SKM-1 (cell line): ENCODE results near the gene VPS26C.
A peak's percentile ranks its signal among the peaks of the same experiment; 100 is the strongest.
"Not testable (repeated sequence)": the region's sequence is repeated elsewhere in the genome, so short reads cannot be mapped to it uniquely, and the experiment has no call there.

ENCODE experiments used
- DNase-seq: peaks from one replicate; lab custom pipeline; 2025; ENCODE audit not compliant: unreplicated experiment; lab: John Stamatoyannopoulos, UW

VPS26C gene

DNA sequence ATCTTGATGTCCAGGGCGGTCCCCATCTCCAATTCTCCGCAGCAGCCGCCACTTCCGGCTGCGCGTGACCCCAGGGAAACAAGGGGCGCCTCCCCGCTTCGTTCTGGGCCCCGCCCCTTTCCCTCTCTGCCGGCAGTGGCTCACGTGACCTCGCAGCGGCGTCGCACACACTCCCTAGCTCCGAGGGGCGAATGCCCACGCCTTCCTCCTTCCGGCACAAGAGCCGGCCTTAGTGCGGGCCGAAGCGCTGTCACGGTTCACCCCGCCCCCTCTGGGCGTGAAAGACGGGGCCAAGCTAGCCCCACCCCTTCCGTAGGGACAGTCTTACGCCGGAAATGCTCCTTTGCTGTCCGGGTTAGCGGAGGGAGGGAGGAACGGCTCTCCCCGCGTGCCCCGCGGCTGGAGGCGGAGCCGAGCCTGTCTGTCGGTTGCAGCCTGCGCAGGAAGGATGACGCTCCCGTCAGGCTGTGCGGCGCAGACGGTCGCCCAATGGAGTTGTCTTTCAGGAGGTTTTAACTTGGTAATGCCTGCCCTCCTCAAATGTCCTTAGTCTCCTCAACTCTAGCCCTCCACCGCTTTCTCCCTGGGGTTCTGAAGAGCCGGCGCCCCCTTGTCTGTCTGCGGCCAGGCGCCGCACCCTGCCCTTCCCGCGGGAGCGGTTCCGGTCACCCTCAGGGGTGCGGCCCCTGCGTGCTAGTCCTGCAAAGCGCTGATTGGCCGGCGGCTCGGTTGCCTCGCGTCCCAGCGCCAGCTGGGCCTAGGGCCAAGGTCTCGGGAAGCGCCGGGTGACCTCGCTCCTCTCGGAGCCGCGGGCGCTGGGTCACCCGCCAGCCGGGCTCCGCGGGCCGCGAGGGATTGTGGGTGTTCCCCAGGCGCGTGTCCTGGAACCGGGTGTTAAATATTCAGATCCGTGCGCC lies at the start of gene VPS26C:
Gene VPS26C (minus strand): TSS at position 66 of the 917 bp plus-strand sequence. CDS start 40 bp downstream, at position 26.
- peak; percentile 96 for DNase-seq

GRCh38 chr21:37316072-37316471 lies 48.9 kb upstream of the VPS26C start:
- DNase-seq: not testable (repeated sequence)

- DNase-seq: no peak
Observed at GRCh38 chr21:37300114-37300751, 33.1 kb upstream of the VPS26C start.

- DNase-seq: no peak
Observed at GRCh38 chr21:37297364-37297763, 30.2 kb upstream of the VPS26C start.

GRCh38 chr21:37294679-37295078 lies 27.5 kb upstream of the VPS26C start:
- no peak for DNase-seq

DNA sequence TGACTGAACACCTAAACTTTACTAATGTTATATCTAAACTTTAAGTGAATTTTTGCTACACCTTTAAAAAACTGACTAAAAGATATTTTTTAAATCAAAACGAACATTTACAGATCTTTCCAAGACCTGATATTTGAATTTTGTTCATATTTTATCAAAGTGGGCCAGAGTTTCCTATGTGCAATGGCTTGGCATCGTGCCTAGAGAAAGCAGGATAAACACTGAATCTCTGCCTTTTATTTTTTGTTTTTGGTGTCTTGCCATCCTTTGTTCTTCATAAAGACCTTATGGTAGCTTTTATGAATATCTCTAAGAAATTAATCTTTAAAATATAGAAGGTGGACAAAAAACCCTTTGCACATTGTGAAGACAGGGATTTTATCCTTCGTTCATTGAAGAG lies 25.8 kb upstream of the VPS26C start:
- no peak for DNase-seq

GRCh38 chr21:37292041-37292440 lies 24.9 kb upstream of the VPS26C start:
- DNase-seq: no peak

- not testable (repeated sequence) for DNase-seq
Observed at GRCh38 chr21:37283191-37283710, 16.1 kb upstream of the VPS26C start.

- DNase-seq: not testable (repeated sequence)
Observed at GRCh38 chr21:37282602-37283001, 15.5 kb upstream of the VPS26C start.

GRCh38 chr21:37281993-37282392 lies 14.9 kb upstream of the VPS26C start:
- no peak for DNase-seq

- DNase-seq: no peak
Observed at GRCh38 chr21:37281579-37281978, 14.4 kb upstream of the VPS26C start.

DNA sequence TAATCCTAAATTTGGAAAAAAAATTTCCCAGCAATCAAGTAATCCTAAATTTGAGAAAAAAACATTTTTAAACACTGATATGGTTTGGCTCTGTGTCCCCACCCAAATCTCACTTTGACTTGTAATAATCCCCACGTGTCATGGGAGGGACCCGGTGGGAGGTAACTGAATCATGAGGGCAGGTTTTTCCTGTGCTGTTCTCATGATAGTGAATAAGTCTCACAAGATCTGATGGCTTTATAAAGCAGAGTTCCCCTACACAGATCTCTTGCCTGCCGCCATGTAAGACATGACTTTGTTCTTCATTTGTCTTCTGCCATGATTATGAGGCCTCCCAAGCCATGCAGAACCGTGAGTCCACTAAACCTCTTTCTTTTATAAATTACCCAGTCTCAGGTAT lies 12.1 kb upstream of the VPS26C start:
- DNase-seq: not testable (repeated sequence)

DNA sequence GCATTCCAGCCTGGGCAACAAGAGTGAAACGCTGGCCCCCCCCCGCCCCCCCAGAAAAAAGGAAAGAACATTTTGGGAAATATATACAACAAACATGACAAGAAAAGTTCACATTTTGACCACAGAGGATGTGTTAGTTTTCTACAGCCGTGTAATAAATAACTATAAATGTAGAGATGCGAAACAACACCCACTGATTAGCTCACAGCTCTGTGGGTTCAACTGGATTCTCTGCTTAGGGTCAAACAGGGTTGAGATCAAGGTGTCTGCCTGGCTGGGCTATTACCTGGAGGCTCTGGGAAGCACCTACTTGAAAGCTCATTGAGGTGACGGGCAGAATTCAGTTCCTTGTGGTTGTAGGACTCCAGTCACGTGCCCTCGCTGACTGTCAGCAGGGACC lies 11.1 kb upstream of the VPS26C start:
- DNase-seq: no peak

- DNase-seq: peak; percentile 21
Observed at GRCh38 chr21:37276377-37276776, 9.2 kb upstream of the VPS26C start.

- no peak for DNase-seq
Observed at GRCh38 chr21:37273911-37274690, 7.0 kb upstream of the VPS26C start.

GRCh38 chr21:37273440-37273839 lies 6.3 kb upstream of the VPS26C start:
- no peak for DNase-seq

GRCh38 chr21:37272897-37273296 lies 5.8 kb upstream of the VPS26C start:
- no peak for DNase-seq

GRCh38 chr21:37270576-37271365 lies 3.6 kb upstream of the VPS26C start:
- no peak for DNase-seq

DNA sequence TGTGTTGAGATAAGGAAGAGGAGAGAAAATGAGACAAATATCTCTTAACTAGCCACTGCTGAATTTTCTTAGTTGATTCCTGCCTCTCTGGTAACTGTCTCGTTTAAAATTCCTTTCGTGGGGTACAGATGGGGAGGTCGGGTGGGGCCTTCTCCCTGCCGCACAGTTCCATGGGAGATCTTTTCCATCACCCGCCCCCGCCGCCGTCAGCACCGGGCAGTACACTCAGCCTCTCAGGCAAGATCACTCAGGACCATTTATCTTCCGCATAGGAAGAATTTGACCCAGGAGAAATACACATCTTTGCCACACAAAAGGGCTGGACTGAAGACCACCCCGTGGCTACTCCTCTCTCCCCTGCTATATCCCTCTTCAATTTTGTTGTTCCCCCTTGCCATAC lies 2.3 kb upstream of the VPS26C start:
- DNase-seq: no peak

DNA sequence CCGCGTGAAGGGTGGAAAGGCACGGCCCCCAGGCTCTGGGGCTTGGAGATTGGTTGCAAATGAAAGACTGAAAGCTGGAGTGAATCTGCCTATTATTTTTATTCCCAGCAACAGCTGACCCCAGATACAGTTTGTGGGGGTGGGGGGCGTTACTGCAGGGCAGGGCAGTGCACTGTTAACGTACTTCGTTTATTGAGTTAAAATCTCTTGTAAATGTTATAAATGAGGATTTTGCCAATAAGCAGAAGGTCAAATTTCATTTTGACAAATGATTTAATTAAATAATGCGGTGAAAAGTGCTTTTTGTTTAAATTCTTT lies 1.0 kb upstream of the VPS26C start:
- no peak for DNase-seq
